Measurements from ENCODE around the gene TUBA1B. TPM values are rescaled to one million over a fixed set of nuclear protein-coding genes. Genes with fewer than 3 reads are reported as not detected.

The TUBA1B gene
- total and polyA plus RNA-seq, 2 of the 13 experiments (the other 11 are each of a cell fraction or from before 2014, with no cell fraction given), result 1,275 to 1,353 TPM

- TF ChIP-seq ZBTB40 (IDR thresholded peaks at IDR 0.05) (no peak), ZBTB40 (CRISPR knock-in tag; IDR thresholded peaks at IDR 0.05) (no peak; the same call in 1 of the 2 replicates), ZBTB4 (CRISPR knock-in tag; IDR thresholded peaks at IDR 0.05; ENCODE audit: borderline replicate concordance) (no peak), ZNF558 (CRISPR knock-in tag; IDR thresholded peaks at IDR 0.05; ENCODE audit: borderline replicate concordance) (0 out of 2 replicates have a peak, but pooled peaks have one; percentile 51), ZNF367 (CRISPR knock-in tag; IDR thresholded peaks at IDR 0.05; ENCODE audit: borderline replicate concordance) (peak; percentile 79; the same call in 1 of the 2 replicates), HNF1B (CRISPR knock-in tag; IDR thresholded peaks at IDR 0.05) (peak; percentile 62; the same call in 1 of the 2 replicates), ZNF160 (CRISPR knock-in tag; IDR thresholded peaks at IDR 0.05) (no peak), FOXO4 (CRISPR knock-in tag; conservative IDR thresholded peaks at IDR 0.05) (no peak), ARNT (IDR thresholded peaks at IDR 0.05) (no peak), REPIN1 (CRISPR knock-in tag; IDR thresholded peaks at IDR 0.05; ENCODE audit: borderline replicate concordance, low read depth) (peak; percentile 43; the same call in 1 of the 2 replicates), ELF3 (CRISPR knock-in tag; IDR thresholded peaks at IDR 0.05) (peak; percentile 89), ATM (IDR thresholded peaks at IDR 0.05; ENCODE audit: borderline replicate concordance) (no peak), SRF (IDR thresholded peaks at IDR 0.05; ENCODE audit: low read depth, low read length) (no peak)
Measured at GRCh38 chr12:49110464-49111155, 20.6 kb downstream of the TUBA1B start, which contains the start of gene LMBR1L (continued).
